Measurements from ENCODE around the gene SPATA9.

Gene SPATA9

DNA sequence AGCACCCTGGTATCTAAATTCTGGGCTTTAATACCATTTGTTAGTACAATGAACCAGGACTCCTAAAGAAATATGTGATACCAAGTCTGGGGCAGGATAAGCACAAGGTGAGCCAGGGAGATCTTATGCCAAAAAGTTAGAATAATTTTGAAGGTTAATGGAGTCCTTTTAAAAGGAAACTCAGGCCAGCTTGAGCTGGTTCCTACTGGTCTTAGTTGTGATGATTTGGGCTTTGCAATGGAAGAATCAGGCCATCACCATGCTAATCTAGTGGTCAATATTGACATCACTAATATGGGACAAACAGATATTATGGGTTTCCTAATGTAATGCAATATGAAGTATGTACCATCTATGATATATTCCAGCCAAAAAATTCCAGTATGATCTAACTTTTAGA is 7.5 kb upstream of the SPATA9 start:
- H3K9me2 ChIP-seq (replicated peaks; ENCODE audit: control insufficient read depth, low read length), result no peaks in the 10 kb centered on the region
- H3K27ac ChIP-seq (ENCODE audit: low read depth, low read length), result no peak overlapping the region
- H3K36me3 ChIP-seq (ENCODE audit: control insufficient read depth, low read length), result no peaks in the 10 kb centered on the region
- H3K4me1 ChIP-seq (ENCODE audit: control insufficient read depth, low read length), result no peaks in the 10 kb centered on the region
- no peaks in the 10 kb centered on the region for H4K20me1 ChIP-seq (ENCODE audit: control insufficient read depth, insufficient read depth, low read depth, low read length)
- H3K9me3 ChIP-seq (ENCODE audit: control insufficient read depth, insufficient read depth, low read length), result no peaks in the 10 kb centered on the region
- no peaks in the 10 kb centered on the region for H3K79me2 ChIP-seq (ENCODE audit: control insufficient read depth, low read length)
- no peaks in the 10 kb centered on the region for H3K27me3 ChIP-seq (ENCODE audit: control insufficient read depth, low read length)
- H3K4me3 ChIP-seq (ENCODE audit: low read length), result no peak overlapping the region
- TF ChIP-seq, protein P1, sequence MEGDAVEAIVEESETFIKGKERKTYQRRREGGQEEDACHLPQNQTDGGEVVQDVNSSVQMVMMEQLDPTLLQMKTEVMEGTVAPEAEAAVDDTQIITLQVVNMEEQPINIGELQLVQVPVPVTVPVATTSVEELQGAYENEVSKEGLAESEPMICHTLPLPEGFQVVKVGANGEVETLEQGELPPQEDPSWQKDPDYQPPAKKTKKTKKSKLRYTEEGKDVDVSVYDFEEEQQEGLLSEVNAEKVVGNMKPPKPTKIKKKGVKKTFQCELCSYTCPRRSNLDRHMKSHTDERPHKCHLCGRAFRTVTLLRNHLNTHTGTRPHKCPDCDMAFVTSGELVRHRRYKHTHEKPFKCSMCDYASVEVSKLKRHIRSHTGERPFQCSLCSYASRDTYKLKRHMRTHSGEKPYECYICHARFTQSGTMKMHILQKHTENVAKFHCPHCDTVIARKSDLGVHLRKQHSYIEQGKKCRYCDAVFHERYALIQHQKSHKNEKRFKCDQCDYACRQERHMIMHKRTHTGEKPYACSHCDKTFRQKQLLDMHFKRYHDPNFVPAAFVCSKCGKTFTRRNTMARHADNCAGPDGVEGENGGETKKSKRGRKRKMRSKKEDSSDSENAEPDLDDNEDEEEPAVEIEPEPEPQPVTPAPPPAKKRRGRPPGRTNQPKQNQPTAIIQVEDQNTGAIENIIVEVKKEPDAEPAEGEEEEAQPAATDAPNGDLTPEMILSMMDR (IDR thresholded peaks at IDR 0.05; ENCODE audit: low read depth, low read length, poor library complexity, severe bottlenecking), result no peak
- no peak for TF ChIP-seq EZH2phosphoT487 (IDR thresholded peaks at IDR 0.05; ENCODE audit: borderline replicate concordance, low read length)
- H3F3A ChIP-seq (ENCODE audit: control insufficient read depth, insufficient read depth), result no peaks in the 10 kb centered on the region
- no peak overlapping the region for H3K4me2 ChIP-seq (ENCODE audit: low read length)

DNA sequence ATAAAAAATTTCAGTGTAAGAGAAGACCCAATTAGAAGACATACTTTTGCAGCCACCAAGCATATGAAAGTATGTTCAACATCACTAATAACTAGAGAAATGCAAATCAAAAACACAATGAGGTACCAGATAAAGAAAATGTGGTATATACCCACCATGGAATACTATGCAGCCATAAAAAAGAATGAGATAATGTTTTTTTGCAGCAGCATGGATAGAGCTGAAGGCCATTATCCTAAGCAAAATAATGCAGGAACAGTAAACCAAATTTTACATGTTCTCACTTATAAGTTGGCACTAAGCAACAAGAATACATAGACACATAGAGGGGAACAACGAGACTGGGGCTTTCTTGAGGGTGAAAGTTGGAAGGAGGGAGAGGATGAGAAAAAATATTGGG is 6.9 kb upstream of the SPATA9 start:
- H4K20me1 ChIP-seq (ENCODE audit: control insufficient read depth, insufficient read depth, low read depth, low read length), result no peaks in the 10 kb centered on the region
- no peaks in the 10 kb centered on the region for H3K9me3 ChIP-seq (ENCODE audit: control insufficient read depth, insufficient read depth, low read length)
- no peak overlapping the region for H3K4me3 ChIP-seq (ENCODE audit: low read length)
- no peaks in the 10 kb centered on the region for H3K79me2 ChIP-seq (ENCODE audit: control insufficient read depth, low read length)
- H3K4me1 ChIP-seq (ENCODE audit: control insufficient read depth, low read length), result no peaks in the 10 kb centered on the region
- H3K9me2 ChIP-seq (replicated peaks; ENCODE audit: control insufficient read depth, low read length), result no peaks in the 10 kb centered on the region
- H3K27ac ChIP-seq (ENCODE audit: low read depth, low read length), result no peak overlapping the region
- TF ChIP-seq, protein P1 (IDR thresholded peaks at IDR 0.05; ENCODE audit: low read depth, low read length, poor library complexity, severe bottlenecking), result no peak
- no peak for TF ChIP-seq EZH2phosphoT487 (IDR thresholded peaks at IDR 0.05; ENCODE audit: borderline replicate concordance, low read length)
- no peaks in the 10 kb centered on the region for H3F3A ChIP-seq (ENCODE audit: control insufficient read depth, insufficient read depth)
- no peak overlapping the region for H3K4me2 ChIP-seq (ENCODE audit: low read length)
- no peaks in the 10 kb centered on the region for H3K27me3 ChIP-seq (ENCODE audit: control insufficient read depth, low read length)
- no peaks in the 10 kb centered on the region for H3K36me3 ChIP-seq (ENCODE audit: control insufficient read depth, low read length)

DNA sequence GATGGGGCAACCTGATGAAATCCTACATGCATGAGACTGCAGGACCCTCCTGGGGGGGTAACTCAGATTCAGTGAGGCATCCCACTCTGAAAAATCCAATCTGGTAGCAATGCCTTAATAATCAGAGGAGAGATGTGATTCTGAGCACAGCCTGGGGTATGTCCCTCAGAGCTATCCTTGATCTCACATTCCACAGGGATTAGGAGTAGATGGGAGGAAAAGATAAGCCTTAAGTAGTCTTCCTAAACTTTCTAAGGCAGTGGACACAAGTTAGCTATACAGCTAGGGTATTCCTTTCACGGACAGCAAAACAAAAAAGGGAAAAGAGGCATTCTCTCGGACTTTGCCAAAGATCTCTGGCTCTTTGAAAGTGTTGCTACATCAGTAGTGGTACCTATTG is 3.9 kb upstream of the SPATA9 start:
- no peaks in the 10 kb centered on the region for H3K36me3 ChIP-seq (ENCODE audit: control insufficient read depth, low read length)
- H3K27ac ChIP-seq (ENCODE audit: low read depth, low read length), result no peak overlapping the region
- H3K4me2 ChIP-seq (ENCODE audit: low read length), result no peak overlapping the region
- no peaks in the 10 kb centered on the region for H3K9me2 ChIP-seq (replicated peaks; ENCODE audit: control insufficient read depth, low read length)
- no peaks in the 10 kb centered on the region for H3K79me2 ChIP-seq (ENCODE audit: control insufficient read depth, low read length)
- H3K4me3 ChIP-seq (ENCODE audit: low read length), result no peak overlapping the region
- no peaks in the 10 kb centered on the region for H3F3A ChIP-seq (ENCODE audit: control insufficient read depth, insufficient read depth)
- no peaks in the 10 kb centered on the region for H3K9me3 ChIP-seq (ENCODE audit: control insufficient read depth, insufficient read depth, low read length)
- no peak for TF ChIP-seq EZH2phosphoT487 (IDR thresholded peaks at IDR 0.05; ENCODE audit: borderline replicate concordance, low read length)
- TF ChIP-seq, protein P1 (IDR thresholded peaks at IDR 0.05; ENCODE audit: low read depth, low read length, poor library complexity, severe bottlenecking), result no peak
- no peaks in the 10 kb centered on the region for H3K4me1 ChIP-seq (ENCODE audit: control insufficient read depth, low read length)
- H4K20me1 ChIP-seq (ENCODE audit: control insufficient read depth, insufficient read depth, low read depth, low read length), result no peaks in the 10 kb centered on the region
- peaks cover 5% of the 10 kb centered on the region for H3K27me3 ChIP-seq (ENCODE audit: control insufficient read depth, low read length)

DNA sequence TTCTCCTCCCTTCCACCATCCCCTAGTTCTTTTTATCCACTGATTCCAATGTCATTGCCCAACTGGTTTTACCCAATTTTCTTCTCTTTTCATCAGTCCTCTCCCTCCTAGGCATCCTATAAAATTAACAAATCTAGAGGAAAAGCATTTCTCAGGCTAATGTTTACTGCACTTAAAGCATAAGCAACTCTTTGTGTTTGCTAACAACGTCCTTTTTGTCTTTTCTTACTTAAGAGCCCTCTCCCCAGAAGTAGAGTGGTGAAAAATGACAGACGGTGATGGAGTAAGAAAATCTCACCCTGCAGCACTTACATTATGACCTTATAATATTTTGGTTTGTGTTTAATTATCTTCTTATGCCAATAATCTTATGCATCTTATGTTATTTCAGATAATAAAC is 1.6 kb upstream of the SPATA9 start:
- Histone ChIP-seq H3K79me2 (ENCODE audit: control insufficient read depth, low read length) (no peaks in the 10 kb centered on the region), H3K9me2 (replicated peaks; ENCODE audit: control insufficient read depth, low read length) (no peaks in the 10 kb centered on the region), H3K4me2 (ENCODE audit: low read length) (no peak overlapping the region), H3K36me3 (ENCODE audit: control insufficient read depth, low read length) (no peaks in the 10 kb centered on the region), H3K4me1 (ENCODE audit: control insufficient read depth, low read length) (no peaks in the 10 kb centered on the region), H3K9me3 (ENCODE audit: control insufficient read depth, insufficient read depth, low read length) (no peaks in the 10 kb centered on the region), H4K20me1 (ENCODE audit: control insufficient read depth, insufficient read depth, low read depth, low read length) (no peaks in the 10 kb centered on the region), H3F3A (ENCODE audit: control insufficient read depth, insufficient read depth) (no peaks in the 10 kb centered on the region), H3K27ac (ENCODE audit: low read depth, low read length) (no peak overlapping the region), H3K27me3 (ENCODE audit: control insufficient read depth, low read length) (peaks cover 5% of the 10 kb centered on the region), H3K4me3 (ENCODE audit: low read length) (no peak overlapping the region)
- no peak for TF ChIP-seq EZH2phosphoT487 (IDR thresholded peaks at IDR 0.05; ENCODE audit: borderline replicate concordance, low read length)
